Calu3 (cell line): Measurements from ENCODE around the gene LHPP. TPM values are rescaled to one million over a fixed set of nuclear protein-coding genes. Genes with fewer than 3 reads are reported as not detected.

ENCODE experiments used
- BruUV-seq: library from RNA; stranded (reverse); fragments of 400-500 nt; replicated peaks from 2 replicates; lab custom pipeline; 2021; lab: Mats Ljungman, UMichigan
- CTCF ChIA-PET: fragments of 300-600 bp; sonication (Branson Sonifier 250); formaldehyde crosslinking; loops from one replicate; lab custom pipeline; 2022; ENCODE audit warnings: antibody characterized with exemption; lab: Charles Lee
- DNase-seq: peaks from one replicate; pipeline ENCODE4 v3.0.0; 2022
- H3K27ac Mint-ChIP-seq: one replicate; pipeline ENCODE4 v1.8.0; 2022; ENCODE audit warnings: mixed read lengths; ENCODE audit not compliant: unreplicated experiment
- H3K27me3 Mint-ChIP-seq: one replicate; pipeline ENCODE4 v1.8.0; 2022; ENCODE audit warnings: mixed read lengths; ENCODE audit not compliant: unreplicated experiment
- H3K36me3 Mint-ChIP-seq: one replicate; pipeline ENCODE4 v1.8.0; 2022; ENCODE audit warnings: mild to moderate bottlenecking, moderate library complexity, mixed read lengths; ENCODE audit not compliant: insufficient read depth, unreplicated experiment
- H3K4me1 Mint-ChIP-seq: one replicate; pipeline ENCODE4 v1.8.0; 2022; ENCODE audit warnings: mild to moderate bottlenecking, low read depth, mixed read lengths; ENCODE audit not compliant: unreplicated experiment
- H3K4me3 Mint-ChIP-seq: one replicate; pipeline ENCODE4 v1.8.0; 2022; ENCODE audit warnings: mild to moderate bottlenecking, low read depth, moderate library complexity, mixed read lengths; ENCODE audit not compliant: unreplicated experiment
- H3K9me3 Mint-ChIP-seq: one replicate; pipeline ENCODE4 v1.8.0; 2022; ENCODE audit warnings: low read depth, mixed read lengths; ENCODE audit not compliant: unreplicated experiment
- CTCF ChIP-seq: fragments of 200-600 bp; IDR thresholded peaks from one replicate; pipeline ENCODE4 v1.8.0; 2022; ENCODE audit warnings: antibody characterized with exemption; ENCODE audit not compliant: unreplicated experiment
- intact Hi-C: fragments of 100-400 bp; cut with micrococcal nuclease; formaldehyde crosslinking; loops from one replicate; pipeline ENCODE4 v1.10.0; 2022; ENCODE audit not compliant: unreplicated experiment
- total RNA-seq: library from RNA; stranded (reverse); gene quantifications from 2 replicates; pipeline ENCODE4 v1.2.3, GENCODE V29; 2022

The LHPP gene
- total RNA-seq, 1 experiment from 2014 or later, result 12.0 TPM

- H3K27ac Mint-ChIP-seq, result no peak overlapping the region
- DNase-seq, result no peak
- H3K36me3 Mint-ChIP-seq, result peaks cover 6% of the 10 kb centered on the region
- CTCF ChIA-PET, result no interaction called here
- H3K4me1 Mint-ChIP-seq, result no peaks in the 10 kb centered on the region
- intact Hi-C loops, result loop anchor here (10.0 kb wide), 1 partner anchor 133 kb away; the partner anchor contains the start of gene FAM53B
- H3K9me3 Mint-ChIP-seq, result no peaks in the 10 kb centered on the region
- TF ChIP-seq CTCF, result no peak
- no peaks in the 10 kb centered on the region for H3K27me3 Mint-ChIP-seq
- BruUV-seq, result no TSS peak
- H3K4me3 Mint-ChIP-seq, result no peak overlapping the region
Observed at GRCh38 chr10:124611738-124612137, 150.1 kb downstream of the LHPP start.

GRCh38 chr10:124612611-124613498 lies 151.2 kb downstream of the LHPP start:
- Mint-ChIP-seq H3K9me3 (no peaks in the 10 kb centered on the region), H3K36me3 (peaks cover 6% of the 10 kb centered on the region), H3K4me3 (no peak overlapping the region), H3K27me3 (no peaks in the 10 kb centered on the region), H3K4me1 (no peaks in the 10 kb centered on the region), H3K27ac (no peak overlapping the region)
- DNase-seq, result peak; percentile 46
- CTCF ChIA-PET, result no interaction called here
- intact Hi-C loops, result loop anchor here (10.0 kb wide), 1 partner anchor 132 kb away; the partner anchor contains the start of gene FAM53B
- BruUV-seq, result no TSS peak
- no peak for TF ChIP-seq CTCF

- Mint-ChIP-seq H3K9me3 (no peaks in the 10 kb centered on the region), H3K27ac (no peak overlapping the region), H3K4me1 (no peaks in the 10 kb centered on the region), H3K4me3 (no peak overlapping the region), H3K36me3 (peaks cover 6% of the 10 kb centered on the region), H3K27me3 (no peaks in the 10 kb centered on the region)
- no peak for TF ChIP-seq CTCF
- intact Hi-C loops, result loop anchor here (10.0 kb wide), 1 partner anchor 131 kb away; the partner anchor contains the start of gene FAM53B
- no peak for DNase-seq
- CTCF ChIA-PET, result no interaction called here
- BruUV-seq, result no TSS peak
Observed at GRCh38 chr10:124614003-124614659, 152.5 kb downstream of the LHPP start.

GRCh38 chr10:124615259-124615658 lies 153.6 kb downstream of the LHPP start:
- no TSS peak for BruUV-seq
- Mint-ChIP-seq H3K27me3 (no peaks in the 10 kb centered on the region), H3K4me1 (no peaks in the 10 kb centered on the region), H3K4me3 (no peak overlapping the region), H3K27ac (no peak overlapping the region), H3K9me3 (no peaks in the 10 kb centered on the region), H3K36me3 (peaks cover 6% of the 10 kb centered on the region)
- CTCF ChIA-PET, result interaction anchor here (0.6 kb wide), 1 partner anchor 151 kb away, joined by 7 read pairs; no protein-coding TSS in a partner anchor
- no peak for DNase-seq
- intact Hi-C loops, result loop anchor here (10.0 kb wide), 1 partner anchor 130 kb away; the partner anchor contains the start of gene FAM53B
- TF ChIP-seq CTCF, result no peak
